Left renal pelvis (tissue), 4 donors: ENCODE data around the gene MBP. TPM values are rescaled to one million over a fixed set of nuclear protein-coding genes. Genes with fewer than 3 reads are reported as not detected.

Experiments
- DNase-seq, 4 donors: peaks; one replicate each; pipeline ENCODE4 v3.0.0-alpha.2; 2013; ENCODE audit warnings: low read depth in 4 of 4, low spot score in 3 of 4
- polyA plus RNA-seq, 4 donors: library from polyadenylated mRNA; unstranded; fragments of 120-200 nt; gene quantifications; one replicate each; pipeline ENCODE4 v1.2.1, GENCODE V29; 2013; ENCODE audit not compliant: insufficient read length in 4 of 4

MBP gene
- polyA plus RNA-seq, 4 donors: 13.3 to 23.1 (median 20.1) TPM

- DNase-seq: peak; percentile 53 to 74 (median 64)
Observed at GRCh38 chr18:77054606-77055428, 77.8 kb downstream of the MBP start.

- DNase-seq: no peak
Observed at GRCh38 chr18:77054288-77054605, 78.3 kb downstream of the MBP start.

- no peak for DNase-seq
Observed at GRCh38 chr18:77053616-77054287, 78.8 kb downstream of the MBP start.

GRCh38 chr18:77052983-77053309 lies 79.6 kb downstream of the MBP start:
- no peak for DNase-seq

- no peak for DNase-seq
Observed at GRCh38 chr18:77052297-77052982, 80.1 kb downstream of the MBP start.

GRCh38 chr18:77051581-77052296 lies 80.8 kb downstream of the MBP start:
- no peak for DNase-seq

GRCh38 chr18:77049938-77050337 lies 82.6 kb downstream of the MBP start:
- DNase-seq: no peak

GRCh38 chr18:77047803-77048419 lies 84.7 kb downstream of the MBP start:
- no peak for DNase-seq

GRCh38 chr18:77046994-77047393 lies 85.6 kb downstream of the MBP start:
- DNase-seq: no peak

GRCh38 chr18:77046409-77046808 lies 86.2 kb downstream of the MBP start:
- no peak for DNase-seq

GRCh38 chr18:77045677-77046076 lies 86.9 kb downstream of the MBP start:
- no peak for DNase-seq

- no peak for DNase-seq
Observed at GRCh38 chr18:77044866-77045664, 87.5 kb downstream of the MBP start.

GRCh38 chr18:77043541-77044280 lies 88.9 kb downstream of the MBP start:
- no peak for DNase-seq

- DNase-seq: no peak
Observed at GRCh38 chr18:77042583-77042982, 90.0 kb downstream of the MBP start.

GRCh38 chr18:77039196-77040130 lies 93.1 kb downstream of the MBP start:
- no peak for DNase-seq

GRCh38 chr18:77038182-77038858 lies 94.3 kb downstream of the MBP start:
- no peak for DNase-seq

GRCh38 chr18:77037567-77037966 lies 95.0 kb downstream of the MBP start:
- no peak for DNase-seq
